WERI-Rb-1 (cell line): Measurements from ENCODE around the gene REEP3.

Experiments used
- DNase-seq: peaks from one replicate; pipeline ENCODE4 v3.0.0-alpha.2; 2020
- H3K27ac ChIP-seq: fragments of 250-450 bp; sonication (Bioruptor Pico); 2 replicates; pipeline ENCODE4 v1.5.1; 2020; ENCODE audit warnings: mild to moderate bottlenecking, moderate library complexity
- H3K27me3 ChIP-seq: fragments of 250-450 bp; sonication (Bioruptor Pico); 2 replicates; pipeline ENCODE4 v1.5.1; 2021; ENCODE audit warnings: mild to moderate bottlenecking, low read depth, moderate library complexity; ENCODE audit not compliant: insufficient read depth, severe bottlenecking
- H3K36me3 ChIP-seq: fragments of 250-450 bp; sonication (Bioruptor Pico); 2 replicates; pipeline ENCODE4 v1.5.1; 2020; ENCODE audit warnings: mild to moderate bottlenecking, moderate library complexity
- H3K4me3 ChIP-seq: 2 replicates; pipeline ENCODE4 v1.5.1; 2011; ENCODE audit warnings: low read depth, mild to moderate bottlenecking, control low read depth, low read length
- H3K9me3 ChIP-seq: fragments of 250-450 bp; sonication (Bioruptor Pico); 2 replicates; pipeline ENCODE4 v1.5.1; 2021; ENCODE audit warnings: mild to moderate bottlenecking, moderate library complexity; ENCODE audit not compliant: severe bottlenecking
- CTCF ChIP-seq: IDR thresholded peaks from 2 replicates; pipeline ENCODE4 v1.5.1; 2011; ENCODE audit warnings: low read depth, mild to moderate bottlenecking, control low read depth, inconsistent platforms, low read length

REEP3 gene

GRCh38 chr10:63520500-63521415 lies at the start of gene REEP3:
Gene REEP3 (plus strand): TSS chr10:63521401. CDS start chr10:63521546, 145 bp downstream.
- no peak for TF ChIP-seq CTCF
- no peaks in the 10 kb centered on the region for H3K27me3 ChIP-seq
- peak; percentile 69 for DNase-seq
- peak within 1 kb of the TSS; percentile 94 for H3K4me3 ChIP-seq
- no peaks in the 10 kb centered on the region for H3K9me3 ChIP-seq
- peaks cover 9% of the 10 kb centered on the region for H3K36me3 ChIP-seq
- H3K27ac ChIP-seq, result peak within 1 kb of the TSS; percentile 99

DNA sequence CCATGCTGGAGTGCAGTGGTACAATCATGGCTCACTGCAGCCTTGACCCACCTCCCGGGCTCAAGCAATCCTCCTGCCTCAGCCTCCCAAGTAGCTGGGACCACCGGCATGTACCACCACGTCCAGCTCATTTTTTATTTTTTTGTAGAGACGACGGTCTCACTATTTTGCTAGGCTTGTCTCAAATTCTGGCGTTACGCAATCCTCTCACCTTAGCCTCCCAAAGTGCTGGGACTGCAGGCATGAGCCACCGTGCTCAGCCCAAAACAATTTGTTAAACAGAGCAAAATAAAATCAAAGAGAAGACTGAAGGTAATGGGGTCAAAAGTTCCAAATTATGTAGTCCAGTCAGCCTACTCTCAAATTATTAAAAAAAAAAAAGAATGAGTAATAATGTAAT lies 46.7 kb upstream of the REEP3 start:
- no peak for TF ChIP-seq CTCF

GRCh38 chr10:63477927-63478326 lies 43.3 kb upstream of the REEP3 start:
- no peaks in the 10 kb centered on the region for H3K27me3 ChIP-seq
- DNase-seq, result no peak
- no peak for TF ChIP-seq CTCF
- no peak overlapping the region for H3K4me3 ChIP-seq
- no peaks in the 10 kb centered on the region for H3K9me3 ChIP-seq
- no peaks in the 10 kb centered on the region for H3K36me3 ChIP-seq
- H3K27ac ChIP-seq, result no peak overlapping the region

More for the DNA sequence above, 46.7 kb upstream of the REEP3 start:
- H3K27me3 ChIP-seq, result no peaks in the 10 kb centered on the region
- H3K9me3 ChIP-seq, result no peaks in the 10 kb centered on the region
- H3K4me3 ChIP-seq, result no peak overlapping the region
- H3K36me3 ChIP-seq, result no peaks in the 10 kb centered on the region
- H3K27ac ChIP-seq, result no peak overlapping the region
- no peak for DNase-seq

GRCh38 chr10:63478564-63478963 lies 42.6 kb upstream of the REEP3 start:
- Histone ChIP-seq H3K27me3 (no peaks in the 10 kb centered on the region), H3K9me3 (no peaks in the 10 kb centered on the region), H3K27ac (no peak overlapping the region), H3K36me3 (no peaks in the 10 kb centered on the region), H3K4me3 (no peak overlapping the region)
- TF ChIP-seq CTCF, result no peak
- no peak for DNase-seq

DNA sequence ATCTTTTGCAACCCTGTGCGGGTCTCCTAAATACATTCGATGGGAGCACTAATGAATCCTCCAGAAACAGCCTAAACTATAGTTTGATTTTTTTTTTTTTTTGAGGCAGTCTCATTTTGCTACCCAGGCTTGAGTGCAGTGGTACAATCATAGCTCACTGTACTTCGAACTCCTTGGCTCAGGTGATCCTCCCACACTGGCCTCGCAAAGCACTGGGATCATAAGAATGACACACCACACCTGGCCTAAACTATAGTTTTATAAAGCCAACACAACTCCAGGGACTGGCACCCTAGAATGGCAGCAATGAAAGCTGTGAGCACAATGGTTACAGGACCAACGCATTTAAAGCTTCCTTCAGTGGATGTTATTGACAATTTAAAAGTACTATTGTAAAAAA lies 41.0 kb upstream of the REEP3 start:
- TF ChIP-seq CTCF, result no peak
- Histone ChIP-seq H3K9me3 (no peaks in the 10 kb centered on the region), H3K36me3 (no peaks in the 10 kb centered on the region), H3K27ac (no peak overlapping the region), H3K27me3 (no peaks in the 10 kb centered on the region), H3K4me3 (no peak overlapping the region)
- no peak for DNase-seq
